Neural cell (in vitro differentiated cells): ENCODE results near the gene PTPRR. TPM values are rescaled to one million over a fixed set of nuclear protein-coding genes. Genes with fewer than 3 reads are reported as not detected.
A peak's percentile ranks its signal among the peaks of the same experiment; 100 is the strongest.

Experiments
- H2AFZ ChIP-seq: fragments of 200-600, 300-800 bp; sonication (generic), shearing (Covaris generic); 2 replicates; pipeline ENCODE4 v1.6.0; 2014; ENCODE audit warnings: low read depth, mild to moderate bottlenecking, antibody characterized with exemption, low read length, moderate library complexity
- H3F3A ChIP-seq: fragments of 200-600 bp; shearing (Covaris generic); 2 replicates; pipeline ENCODE4 v1.6.1; 2016; ENCODE audit warnings: mild to moderate bottlenecking, moderate library complexity, mixed read lengths, antibody characterized with exemption, low read length; ENCODE audit not compliant: insufficient read depth, poor library complexity, severe bottlenecking
- H3K27ac ChIP-seq: fragments of 200-600, 300-800 bp; sonication (generic), shearing (Covaris generic); 2 replicates; pipeline ENCODE4 v1.5.1; 2014; ENCODE audit warnings: mild to moderate bottlenecking, low read length, moderate library complexity
- H3K27me3 ChIP-seq: fragments of 300-800, 200-600 bp; sonication (generic), shearing (Covaris generic); 2 replicates; pipeline ENCODE4 v1.6.0; 2014; ENCODE audit warnings: mild to moderate bottlenecking, low read depth, low read length, moderate library complexity; ENCODE audit not compliant: insufficient read depth
- H3K36me3 ChIP-seq: fragments of 300-800, 200-600 bp; sonication (generic), shearing (Covaris generic); 2 replicates; pipeline ENCODE4 v1.5.1; 2014; ENCODE audit warnings: mild to moderate bottlenecking, antibody characterized with exemption, low read length, moderate library complexity; ENCODE audit not compliant: insufficient read depth
- H3K4me2 ChIP-seq: fragments of 300-800, 200-600 bp; sonication (generic), shearing (Covaris generic); 2 replicates; pipeline ENCODE4 v1.6.0; 2014; ENCODE audit warnings: mild to moderate bottlenecking, low read length
- H3K4me3 ChIP-seq: fragments of 300-800, 200-600 bp; sonication (generic), shearing (Covaris generic); 2 replicates; pipeline ENCODE4 v1.5.1; 2014; ENCODE audit warnings: mild to moderate bottlenecking, low read length, moderate library complexity
- H3K79me2 ChIP-seq: fragments of 200-600 bp; shearing (Covaris generic); replicated peaks from 2 replicates; pipeline ENCODE4 v1.6.0; 2014; ENCODE audit warnings: mild to moderate bottlenecking, low read length, moderate library complexity; ENCODE audit not compliant: insufficient read depth
- H3K9ac ChIP-seq: fragments of 300-800, 200-600 bp; sonication (generic), shearing (Covaris generic); 2 replicates; pipeline ENCODE4 v1.6.1; 2016; ENCODE audit warnings: mild to moderate bottlenecking, low read length, mixed read lengths
- H3K9me2 ChIP-seq: fragments of 200-600 bp; shearing (Covaris generic); 2 replicates; pipeline ENCODE4 v1.6.1; 2016; ENCODE audit warnings: mild to moderate bottlenecking, low read length, mixed read lengths; ENCODE audit not compliant: insufficient read depth
- H3K9me3 ChIP-seq: fragments of 200-600, 300-800 bp; sonication (generic), shearing (Covaris generic); 2 replicates; pipeline ENCODE4 v1.6.1; 2016; ENCODE audit warnings: mild to moderate bottlenecking, mixed run types, low read length, moderate library complexity, mixed read lengths
- H4K20me1 ChIP-seq: fragments of 200-600 bp; shearing (Covaris generic); 2 replicates; pipeline ENCODE4 v1.6.1; 2016; ENCODE audit warnings: mild to moderate bottlenecking, mixed run types; ENCODE audit not compliant: insufficient read depth
- CTCF ChIP-seq: fragments of 450-650 bp; IDR thresholded peaks from 2 replicates; pipeline ENCODE4 v1.5.1; 2014; ENCODE audit warnings: antibody characterized with exemption, mild to moderate bottlenecking, moderate library complexity; ENCODE audit not compliant: poor library complexity, severe bottlenecking
- EP300 ChIP-seq: fragments of 450-650 bp; conservative IDR thresholded peaks from 2 replicates; pipeline ENCODE4 v1.6.1; 2014; ENCODE audit warnings: antibody characterized with exemption, mild to moderate bottlenecking, moderate library complexity; ENCODE audit not compliant: poor library complexity, severe bottlenecking
- EZH2 ChIP-seq: fragments of 200-600, 300-800 bp; shearing (Covaris generic), sonication (generic); IDR thresholded peaks from 2 replicates; pipeline ENCODE4 v1.6.1; 2014; ENCODE audit warnings: antibody characterized with exemption, low read length, borderline replicate concordance, mild to moderate bottlenecking; ENCODE audit not compliant: insufficient read depth, poor library complexity, severe bottlenecking
- MXI1 ChIP-seq: fragments of 450-650 bp; conservative IDR thresholded peaks from 2 replicates; pipeline ENCODE4 v1.6.1; 2014; ENCODE audit warnings: antibody characterized with exemption, mild to moderate bottlenecking; ENCODE audit not compliant: poor library complexity, severe bottlenecking
- POLR2AphosphoS5 ChIP-seq: IDR thresholded peaks from 2 replicates; pipeline ENCODE4 v1.6.1; 2012
- RAD21 ChIP-seq: fragments of 450-650 bp; conservative IDR thresholded peaks from 2 replicates; pipeline ENCODE4 v1.6.1; 2014; ENCODE audit warnings: antibody characterized with exemption, mild to moderate bottlenecking, moderate library complexity
- SMC3 ChIP-seq: fragments of 450-650 bp; conservative IDR thresholded peaks from 2 replicates; pipeline ENCODE4 v1.6.1; 2014; ENCODE audit warnings: antibody characterized with exemption, mild to moderate bottlenecking, moderate library complexity; ENCODE audit not compliant: poor library complexity
- TAF1 ChIP-seq: IDR thresholded peaks from 2 replicates; pipeline ENCODE4 v1.6.1; 2012; ENCODE audit warnings: low read depth
- polyA plus RNA-seq: library from polyadenylated mRNA; depleted of rRNA; stranded (reverse); fragments of >200 nt; gene quantifications from 2 replicates; pipeline ENCODE4 v1.2.3, GENCODE V29; 2014
- TF ChIP-seq, protein P1 (sequence below): IDR thresholded peaks from 2 replicates; pipeline ENCODE4 v1.6.1; 2012; ENCODE audit warnings: borderline replicate concordance

The PTPRR gene
- polyA plus RNA-seq, 1 donor from 2014 or later: 2.2 TPM

GRCh38 chr12:70966046-70966445, 45.5 kb upstream of the PTPRR start:
- H3K79me2 ChIP-seq: no peaks in the 10 kb centered on the region
- TF ChIP-seq EP300 (no peak), RAD21 (no peak)
- TF ChIP-seq, protein P1, sequence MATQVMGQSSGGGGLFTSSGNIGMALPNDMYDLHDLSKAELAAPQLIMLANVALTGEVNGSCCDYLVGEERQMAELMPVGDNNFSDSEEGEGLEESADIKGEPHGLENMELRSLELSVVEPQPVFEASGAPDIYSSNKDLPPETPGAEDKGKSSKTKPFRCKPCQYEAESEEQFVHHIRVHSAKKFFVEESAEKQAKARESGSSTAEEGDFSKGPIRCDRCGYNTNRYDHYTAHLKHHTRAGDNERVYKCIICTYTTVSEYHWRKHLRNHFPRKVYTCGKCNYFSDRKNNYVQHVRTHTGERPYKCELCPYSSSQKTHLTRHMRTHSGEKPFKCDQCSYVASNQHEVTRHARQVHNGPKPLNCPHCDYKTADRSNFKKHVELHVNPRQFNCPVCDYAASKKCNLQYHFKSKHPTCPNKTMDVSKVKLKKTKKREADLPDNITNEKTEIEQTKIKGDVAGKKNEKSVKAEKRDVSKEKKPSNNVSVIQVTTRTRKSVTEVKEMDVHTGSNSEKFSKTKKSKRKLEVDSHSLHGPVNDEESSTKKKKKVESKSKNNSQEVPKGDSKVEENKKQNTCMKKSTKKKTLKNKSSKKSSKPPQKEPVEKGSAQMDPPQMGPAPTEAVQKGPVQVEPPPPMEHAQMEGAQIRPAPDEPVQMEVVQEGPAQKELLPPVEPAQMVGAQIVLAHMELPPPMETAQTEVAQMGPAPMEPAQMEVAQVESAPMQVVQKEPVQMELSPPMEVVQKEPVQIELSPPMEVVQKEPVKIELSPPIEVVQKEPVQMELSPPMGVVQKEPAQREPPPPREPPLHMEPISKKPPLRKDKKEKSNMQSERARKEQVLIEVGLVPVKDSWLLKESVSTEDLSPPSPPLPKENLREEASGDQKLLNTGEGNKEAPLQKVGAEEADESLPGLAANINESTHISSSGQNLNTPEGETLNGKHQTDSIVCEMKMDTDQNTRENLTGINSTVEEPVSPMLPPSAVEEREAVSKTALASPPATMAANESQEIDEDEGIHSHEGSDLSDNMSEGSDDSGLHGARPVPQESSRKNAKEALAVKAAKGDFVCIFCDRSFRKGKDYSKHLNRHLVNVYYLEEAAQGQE: no peak
- no peak overlapping the region for H2AFZ ChIP-seq
- H3K9me2 ChIP-seq: no peaks in the 10 kb centered on the region
- H3K4me2 ChIP-seq: no peak overlapping the region
- no peaks in the 10 kb centered on the region for H3F3A ChIP-seq
- H3K27ac ChIP-seq: no peak overlapping the region
- H3K9ac ChIP-seq: no peak overlapping the region
- no peak overlapping the region for H3K4me3 ChIP-seq
- H4K20me1 ChIP-seq: no peaks in the 10 kb centered on the region
- H3K9me3 ChIP-seq: peaks cover 2% of the 10 kb centered on the region
- H3K27me3 ChIP-seq: no peaks in the 10 kb centered on the region
- no peaks in the 10 kb centered on the region for H3K36me3 ChIP-seq

- no peak overlapping the region for H2AFZ ChIP-seq
- no peaks in the 10 kb centered on the region for H4K20me1 ChIP-seq
- TF ChIP-seq, protein P1: no peak
- TF ChIP-seq EZH2 (no peak), MXI1 (peak; percentile 53), SMC3 (no peak), TAF1 (no peak), CTCF (no peak), RAD21 (no peak), EP300 (peak; percentile 72), POLR2AphosphoS5 (peak; percentile 19)
Observed at GRCh38 chr12:70964867-70965510, 44.5 kb upstream of the PTPRR start.

More at GRCh38 chr12:70964867-70965510, 44.5 kb upstream of the PTPRR start:
- peaks cover 2% of the 10 kb centered on the region for H3K9me3 ChIP-seq
- H3K79me2 ChIP-seq: no peaks in the 10 kb centered on the region
- H3K9me2 ChIP-seq: no peaks in the 10 kb centered on the region
- H3K27me3 ChIP-seq: no peaks in the 10 kb centered on the region
- H3K27ac ChIP-seq: no peak overlapping the region
- H3K4me3 ChIP-seq: no peak overlapping the region
- no peaks in the 10 kb centered on the region for H3F3A ChIP-seq
- no peaks in the 10 kb centered on the region for H3K36me3 ChIP-seq
- H3K9ac ChIP-seq: no peak overlapping the region
- no peak overlapping the region for H3K4me2 ChIP-seq
